Activated CD8-positive, alpha-beta memory T cell treated with anti-CD3 and anti-CD28 coated beads, Interleukin-2, amount 10 ng/mL, durations not matched to agents 7 days and 5 days (primary cell): Measurements from ENCODE around the gene CLEC5A. TPM values are rescaled to one million over a fixed set of nuclear protein-coding genes. Genes with fewer than 3 reads are reported as not detected.

Experiments
- ATAC-seq: fragments of 150-1000 bp; cut with Tn5 transposase; one replicate; pipeline ENCODE4 v1.10.0; 2021; ENCODE audit warnings: moderate library complexity
- CTCF ChIA-PET: fragments of 350-600 bp; sonication (Branson Sonifier 250); formaldehyde crosslinking; loops from one replicate; lab custom pipeline; 2021; ENCODE audit warnings: antibody characterized with exemption; lab: Charles Lee
- DNase-seq: peaks from one replicate; pipeline ENCODE4 v3.0.0-alpha.2; 2020
- H3K27ac Mint-ChIP-seq: one replicate; pipeline ENCODE4 v1.8.0; 2021; ENCODE audit warnings: mild to moderate bottlenecking, mixed read lengths
- H3K27me3 Mint-ChIP-seq: one replicate; pipeline ENCODE4 v1.8.0; 2021; ENCODE audit warnings: mixed read lengths
- H3K36me3 Mint-ChIP-seq: one replicate; pipeline ENCODE4 v1.8.0; 2021; ENCODE audit warnings: mild to moderate bottlenecking, mixed read lengths
- H3K4me1 Mint-ChIP-seq: one replicate; pipeline ENCODE4 v1.8.0; 2021; ENCODE audit warnings: mixed read lengths
- H3K4me3 Mint-ChIP-seq: one replicate; pipeline ENCODE4 v1.8.0; 2021; ENCODE audit warnings: mild to moderate bottlenecking, moderate library complexity, mixed read lengths
- H3K9me3 Mint-ChIP-seq: one replicate; pipeline ENCODE4 v1.8.0; 2022; ENCODE audit warnings: low read depth, mixed read lengths
- total RNA-seq, 2 experiments: library from RNA; stranded (reverse); gene quantifications; one replicate each; pipeline ENCODE4 v1.2.3, GENCODE V29; 2021

The CLEC5A gene
- total RNA-seq, 2 experiments from 2014 or later, result not detected

DNA sequence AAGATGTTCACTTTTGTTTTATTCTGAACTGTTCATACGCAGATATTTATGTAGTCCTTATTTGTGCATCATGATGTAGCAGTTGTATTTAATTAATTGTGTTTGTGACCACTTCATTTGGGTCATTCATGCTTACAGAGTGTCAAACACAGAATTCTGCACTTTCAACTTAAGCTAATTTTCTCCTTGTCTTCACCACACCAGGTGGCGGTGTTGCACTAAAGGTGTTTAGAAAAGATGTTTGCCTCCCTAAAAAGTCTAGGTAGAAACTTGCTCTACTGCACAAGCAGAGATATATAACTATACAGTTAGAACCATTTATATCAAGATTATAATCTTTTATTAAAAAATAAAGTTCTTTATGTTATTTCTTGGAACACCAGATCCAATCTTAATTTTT lies 28.1 kb upstream of the CLEC5A start:
- no peaks in the 10 kb centered on the region for H3K27me3 Mint-ChIP-seq

DNA sequence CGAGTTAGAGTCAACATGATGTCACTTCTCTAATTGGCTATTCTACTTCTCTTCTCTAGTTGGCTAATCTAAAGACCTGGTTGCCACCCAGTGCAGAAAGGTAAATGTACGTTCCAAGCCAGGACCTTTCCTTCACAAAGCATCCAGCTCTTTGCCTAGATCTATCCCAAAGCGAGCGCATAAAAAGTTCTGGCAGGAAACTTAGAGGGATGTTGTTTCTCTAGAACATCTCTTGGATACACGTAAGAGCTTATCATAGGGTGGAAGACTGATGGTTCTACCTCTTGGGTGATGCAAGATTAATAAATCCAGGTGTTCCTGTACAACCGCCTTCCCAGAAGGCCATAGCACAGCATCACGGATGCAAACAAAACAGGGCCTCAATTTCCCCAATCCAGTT lies 26.9 kb upstream of the CLEC5A start, which contains the start of gene TAS2R38:
Gene TAS2R38, minus strand, starts transcription at position 101 of the 400 bp plus-strand sequence. Its CDS starts 84 bp downstream, at position 17.
- DNase-seq, result no peak
- H3K27ac Mint-ChIP-seq, result no peak within 1 kb of the TSS
- H3K4me3 Mint-ChIP-seq, result no peak within 1 kb of the TSS
- H3K27me3 Mint-ChIP-seq, result no peaks in the 10 kb centered on the region
- ATAC-seq, result no peak
- CTCF ChIA-PET, result interaction anchor here (1.1 kb wide), 1 partner anchor 328 kb away, joined by 3 read pairs; no protein-coding TSS in a partner anchor
- H3K4me1 Mint-ChIP-seq, result peaks cover 8% of the 10 kb centered on the region
- H3K9me3 Mint-ChIP-seq, result no peaks in the 10 kb centered on the region
- H3K36me3 Mint-ChIP-seq, result no peaks in the 10 kb centered on the region

More for the DNA sequence above, 28.1 kb upstream of the CLEC5A start:
- CTCF ChIA-PET, result interaction anchor here (1.0 to 3.3 kb wide), 5 partner anchors 8 to 1240 kb away, joined by 3 to 39 read pairs (median 5); no protein-coding TSS in a partner anchor
- no peak for ATAC-seq
- no peak overlapping the region for H3K27ac Mint-ChIP-seq
- H3K9me3 Mint-ChIP-seq, result no peaks in the 10 kb centered on the region
- DNase-seq, result no peak
- no peak overlapping the region for H3K4me3 Mint-ChIP-seq
- H3K4me1 Mint-ChIP-seq, result peaks cover 14% of the 10 kb centered on the region
- H3K36me3 Mint-ChIP-seq, result no peaks in the 10 kb centered on the region

DNA sequence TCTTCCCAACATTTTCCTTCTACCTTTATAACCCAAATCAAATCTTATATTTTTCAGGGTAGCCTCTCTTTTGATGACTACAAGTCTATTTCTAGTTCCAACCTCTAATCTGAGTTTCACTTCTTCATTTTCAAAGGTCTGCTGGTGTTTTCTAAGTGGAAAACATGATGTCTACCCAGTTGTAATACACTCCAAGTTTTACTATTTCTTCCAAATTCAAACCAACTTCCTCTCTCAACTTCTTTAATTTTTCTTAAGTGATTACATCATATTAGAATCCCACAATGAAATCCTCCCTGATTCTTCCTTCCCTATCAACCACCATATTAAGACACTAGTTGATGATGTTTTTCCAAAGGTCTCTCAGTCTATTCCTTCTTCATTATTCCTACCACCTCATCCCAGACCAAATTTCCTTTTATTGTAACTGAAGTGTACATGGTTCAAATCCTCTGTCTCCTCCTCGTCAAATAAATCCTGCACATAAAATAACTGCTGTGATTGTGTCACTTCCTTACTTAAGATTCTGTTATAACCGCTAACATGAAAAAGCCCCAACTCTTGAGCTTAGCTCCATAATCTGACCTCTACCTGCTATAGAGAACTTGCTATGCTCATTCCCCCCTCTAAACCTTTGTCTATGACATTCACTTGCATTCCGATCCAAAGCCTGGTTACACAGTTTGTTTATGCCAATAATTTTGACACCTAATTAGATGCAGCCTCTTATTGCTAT lies 14.1 kb upstream of the CLEC5A start:
- no peaks in the 10 kb centered on the region for H3K27me3 Mint-ChIP-seq
- no peak overlapping the region for H3K4me3 Mint-ChIP-seq
- no peaks in the 10 kb centered on the region for H3K36me3 Mint-ChIP-seq
- no peaks in the 10 kb centered on the region for H3K9me3 Mint-ChIP-seq
- CTCF ChIA-PET, result no interaction called here
- no peaks in the 10 kb centered on the region for H3K4me1 Mint-ChIP-seq
- DNase-seq (no peak), ATAC-seq (no peak)
- no peak overlapping the region for H3K27ac Mint-ChIP-seq

- no peaks in the 10 kb centered on the region for H3K36me3 Mint-ChIP-seq
- no peak overlapping the region for H3K27ac Mint-ChIP-seq
- DNase-seq (no peak), ATAC-seq (no peak)
- no peaks in the 10 kb centered on the region for H3K4me1 Mint-ChIP-seq
- CTCF ChIA-PET, result no interaction called here
- H3K9me3 Mint-ChIP-seq, result no peaks in the 10 kb centered on the region
- H3K27me3 Mint-ChIP-seq, result no peaks in the 10 kb centered on the region
- H3K4me3 Mint-ChIP-seq, result no peak overlapping the region
Measured at GRCh38 chr7:141956084-141956483, 9.3 kb upstream of the CLEC5A start.

GRCh38 chr7:141954334-141954733 lies 7.6 kb upstream of the CLEC5A start:
- no peaks in the 10 kb centered on the region for H3K27me3 Mint-ChIP-seq
- ATAC-seq (no peak), DNase-seq (no peak)
- H3K36me3 Mint-ChIP-seq, result no peaks in the 10 kb centered on the region
- no peak overlapping the region for H3K4me3 Mint-ChIP-seq
- no peak overlapping the region for H3K27ac Mint-ChIP-seq
- no peaks in the 10 kb centered on the region for H3K9me3 Mint-ChIP-seq
- H3K4me1 Mint-ChIP-seq, result no peaks in the 10 kb centered on the region
- CTCF ChIA-PET, result no interaction called here

DNA sequence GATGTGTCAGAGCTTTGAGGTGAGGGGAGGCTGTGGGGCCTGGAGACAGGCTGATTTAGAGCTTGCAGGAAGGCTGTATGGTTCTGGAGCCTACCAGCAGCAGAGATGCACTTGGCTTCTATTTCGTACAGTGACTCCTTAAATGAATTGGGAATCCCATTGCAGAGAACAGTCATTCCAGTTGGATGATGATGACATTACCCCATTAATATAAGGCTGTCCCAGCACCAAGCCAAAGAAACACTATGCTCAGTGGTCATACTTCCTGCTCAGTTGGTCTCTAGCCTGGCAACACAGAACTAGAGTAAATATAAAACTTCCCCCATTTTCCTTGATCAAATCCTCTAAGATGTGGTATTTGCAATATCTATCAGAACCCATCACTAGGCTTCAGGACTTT lies 5.7 kb upstream of the CLEC5A start:
- no peak for ATAC-seq
- Mint-ChIP-seq H3K27me3 (no peaks in the 10 kb centered on the region), H3K9me3 (no peaks in the 10 kb centered on the region), H3K4me1 (no peaks in the 10 kb centered on the region), H3K36me3 (no peaks in the 10 kb centered on the region), H3K27ac (no peak overlapping the region), H3K4me3 (no peak overlapping the region)
- no peak for DNase-seq
- CTCF ChIA-PET, result no interaction called here

- CTCF ChIA-PET, result no interaction called here
- Mint-ChIP-seq H3K27ac (no peak overlapping the region), H3K27me3 (no peaks in the 10 kb centered on the region), H3K9me3 (no peaks in the 10 kb centered on the region), H3K4me3 (no peak overlapping the region), H3K36me3 (no peaks in the 10 kb centered on the region), H3K4me1 (no peaks in the 10 kb centered on the region)
- DNase-seq (no peak), ATAC-seq (no peak)
Measured at GRCh38 chr7:141950806-141951205, 4.0 kb upstream of the CLEC5A start.

DNA sequence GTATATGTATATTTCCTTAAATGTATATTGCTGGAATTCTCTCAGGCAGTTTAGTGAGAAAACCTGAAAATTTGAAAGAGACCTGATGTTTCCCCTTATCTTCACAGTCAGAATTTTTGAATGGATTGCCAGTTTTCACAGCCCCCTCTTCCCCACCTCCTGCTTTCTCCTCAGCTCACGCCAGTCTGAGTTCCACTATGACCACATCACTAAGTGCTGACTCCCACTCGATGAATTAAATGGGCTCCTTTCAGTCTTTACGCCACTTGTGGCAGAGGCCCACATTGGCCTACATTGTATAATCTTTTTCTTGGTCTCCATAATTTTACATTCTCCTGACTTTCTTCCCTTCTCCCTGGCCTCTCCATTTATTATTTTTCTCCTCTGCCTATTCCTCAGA lies 3.1 kb upstream of the CLEC5A start:
- ATAC-seq, result no peak
- H3K36me3 Mint-ChIP-seq, result no peaks in the 10 kb centered on the region
- no peaks in the 10 kb centered on the region for H3K4me1 Mint-ChIP-seq
- CTCF ChIA-PET, result no interaction called here
- H3K27me3 Mint-ChIP-seq, result no peaks in the 10 kb centered on the region
- no peak overlapping the region for H3K4me3 Mint-ChIP-seq
- DNase-seq, result no peak
- no peak overlapping the region for H3K27ac Mint-ChIP-seq
- H3K9me3 Mint-ChIP-seq, result no peaks in the 10 kb centered on the region

GRCh38 chr7:141949451-141949850 lies 2.7 kb upstream of the CLEC5A start:
- no peak overlapping the region for H3K27ac Mint-ChIP-seq
- H3K36me3 Mint-ChIP-seq, result no peaks in the 10 kb centered on the region
- no peaks in the 10 kb centered on the region for H3K9me3 Mint-ChIP-seq
- H3K4me1 Mint-ChIP-seq, result no peaks in the 10 kb centered on the region
- no peak for DNase-seq
- no peak overlapping the region for H3K4me3 Mint-ChIP-seq
- no peak for ATAC-seq
- H3K27me3 Mint-ChIP-seq, result no peaks in the 10 kb centered on the region
- CTCF ChIA-PET, result no interaction called here

DNA sequence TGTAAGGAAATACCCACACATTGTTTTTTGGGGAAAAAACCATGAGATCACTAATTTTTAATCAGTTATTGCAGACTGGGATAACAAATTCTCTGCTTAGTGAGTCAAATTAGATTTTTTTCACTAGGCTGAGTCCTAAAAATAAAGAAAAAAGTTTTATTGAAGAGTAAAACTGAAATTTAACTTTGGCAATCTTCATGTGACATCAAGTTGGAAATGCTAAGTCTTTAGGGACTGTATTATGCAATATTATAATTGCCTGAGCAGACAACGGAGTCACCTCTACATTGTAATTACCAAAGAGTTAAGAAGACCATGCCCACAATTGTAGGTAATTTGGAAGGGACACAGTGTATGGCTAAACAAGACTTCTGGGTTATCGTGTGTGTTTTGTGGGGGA lies 2.2 kb upstream of the CLEC5A start:
- no peak overlapping the region for H3K27ac Mint-ChIP-seq
- no peaks in the 10 kb centered on the region for H3K36me3 Mint-ChIP-seq
- no peak overlapping the region for H3K4me3 Mint-ChIP-seq
- no peaks in the 10 kb centered on the region for H3K9me3 Mint-ChIP-seq
- no peaks in the 10 kb centered on the region for H3K4me1 Mint-ChIP-seq
- no peak for ATAC-seq
- H3K27me3 Mint-ChIP-seq, result no peaks in the 10 kb centered on the region
- DNase-seq, result no peak
- CTCF ChIA-PET, result no interaction called here

- H3K4me1 Mint-ChIP-seq, result no peaks in the 10 kb centered on the region
- DNase-seq (no peak), ATAC-seq (no peak)
- H3K4me3 Mint-ChIP-seq, result no peak overlapping the region
- CTCF ChIA-PET, result no interaction called here
- H3K27me3 Mint-ChIP-seq, result no peaks in the 10 kb centered on the region
- H3K36me3 Mint-ChIP-seq, result no peaks in the 10 kb centered on the region
- no peak overlapping the region for H3K27ac Mint-ChIP-seq
- H3K9me3 Mint-ChIP-seq, result peaks cover 6% of the 10 kb centered on the region
Measured at GRCh38 chr7:141945356-141945755, 1.4 kb downstream of the CLEC5A start.

DNA sequence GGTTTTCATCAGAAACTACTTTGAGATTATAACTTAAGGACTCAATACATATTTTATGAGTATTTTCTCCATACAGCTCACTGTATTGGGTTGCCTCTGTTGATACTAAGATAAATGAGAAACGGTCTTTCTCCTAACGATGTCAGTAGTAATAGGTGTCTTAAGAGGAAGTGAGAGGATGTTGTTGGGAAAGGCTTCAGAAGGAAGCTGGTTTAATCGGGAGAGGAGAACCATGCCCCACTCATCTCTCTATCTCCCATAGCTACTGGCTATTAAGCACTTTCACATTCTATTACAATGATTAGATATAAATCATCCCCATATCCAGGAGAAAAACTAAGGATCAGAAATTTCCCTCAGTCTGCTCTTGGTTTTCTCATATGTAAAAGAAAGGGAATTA lies 2.0 kb downstream of the CLEC5A start:
- H3K4me3 Mint-ChIP-seq, result no peak overlapping the region

DNA sequence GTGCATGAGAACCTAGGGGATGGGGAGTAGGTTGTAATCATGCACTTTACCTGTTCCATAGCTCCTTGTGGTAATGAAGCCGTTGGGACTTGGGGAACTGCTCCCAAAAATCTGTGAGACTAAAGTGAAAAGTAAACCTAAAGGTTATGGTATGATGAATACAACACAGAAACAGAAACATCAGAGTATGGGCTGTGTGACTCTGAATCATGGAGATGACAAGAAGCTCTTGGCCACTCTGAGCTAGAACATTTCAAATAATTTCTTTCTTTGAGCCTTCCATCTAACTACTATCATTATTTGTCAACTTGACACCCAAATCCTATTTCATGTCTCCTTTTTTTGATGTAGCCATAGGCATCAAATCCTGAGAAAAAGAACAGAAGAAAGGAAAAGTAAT lies 2.9 kb downstream of the CLEC5A start:
- Mint-ChIP-seq H3K4me1 (no peaks in the 10 kb centered on the region), H3K27me3 (no peaks in the 10 kb centered on the region), H3K9me3 (peaks cover 6% of the 10 kb centered on the region), H3K4me3 (no peak overlapping the region), H3K36me3 (no peaks in the 10 kb centered on the region), H3K27ac (no peak overlapping the region)
- CTCF ChIA-PET, result no interaction called here
- DNase-seq (no peak), ATAC-seq (no peak)

More for the DNA sequence above, 2.0 kb downstream of the CLEC5A start:
- DNase-seq, result no peak
- ATAC-seq, result no peak
- Mint-ChIP-seq H3K36me3 (no peaks in the 10 kb centered on the region), H3K9me3 (peaks cover 6% of the 10 kb centered on the region), H3K27ac (no peak overlapping the region), H3K27me3 (no peaks in the 10 kb centered on the region), H3K4me1 (no peaks in the 10 kb centered on the region)
- CTCF ChIA-PET, result no interaction called here

DNA sequence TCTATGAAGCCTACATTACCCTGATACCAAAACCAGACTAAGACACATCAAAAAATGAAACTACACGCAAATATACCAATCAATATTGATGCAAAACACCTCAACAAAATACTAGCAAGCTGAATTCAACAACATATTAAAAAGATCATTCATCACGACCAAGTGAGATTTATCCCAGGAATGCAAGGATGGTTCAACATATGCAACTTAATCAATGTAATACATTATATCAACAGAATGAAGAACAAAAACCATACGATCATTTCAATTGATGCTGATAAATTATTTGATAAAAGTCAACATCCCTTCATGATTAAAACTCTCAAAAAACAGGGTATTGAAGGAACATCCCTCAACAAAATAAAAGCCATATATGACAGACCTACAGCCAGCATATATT lies 5.7 kb downstream of the CLEC5A start:
- H3K27me3 Mint-ChIP-seq, result no peaks in the 10 kb centered on the region
- CTCF ChIA-PET, result no interaction called here

More for the DNA sequence above, 5.7 kb downstream of the CLEC5A start:
- H3K9me3 Mint-ChIP-seq, result peaks cover 6% of the 10 kb centered on the region
- H3K4me3 Mint-ChIP-seq, result no peak overlapping the region
- no peak for DNase-seq
- no peak overlapping the region for H3K27ac Mint-ChIP-seq
- no peak for ATAC-seq
- no peaks in the 10 kb centered on the region for H3K4me1 Mint-ChIP-seq
- no peaks in the 10 kb centered on the region for H3K36me3 Mint-ChIP-seq
